GM23338 (cell line): Measurements from ENCODE around the gene MINDY3. TPM values are rescaled to one million over a fixed set of nuclear protein-coding genes. Genes with fewer than 3 reads are reported as not detected.
A peak's percentile ranks its signal among the peaks of the same experiment; 100 is the strongest.

ENCODE experiments used
- ATAC-seq: fragments of 200-7000 bp; cut with Tn5 transposase; 3 replicates; pipeline ENCODE4 v1.9.1; 2020
- DNase-seq: peaks from one replicate; pipeline ENCODE4 v3.0.0-alpha.2; 2015; ENCODE audit warnings: low spot score
- H2AFZ ChIP-seq: fragments of 200-600 bp; sonication (generic); 2 replicates; pipeline ENCODE4 v1.8.0; 2016; ENCODE audit warnings: antibody characterized with exemption, mild to moderate bottlenecking, moderate library complexity
- H3F3A ChIP-seq: fragments of 200-600 bp; sonication (generic); replicated peaks from 2 replicates; pipeline ENCODE4 v1.8.0; 2017; ENCODE audit warnings: antibody characterized with exemption, mixed run types, low read depth
- H3K27ac ChIP-seq: fragments of 200-600 bp; sonication (generic); 2 replicates; pipeline ENCODE4 v1.6.1; 2016; ENCODE audit warnings: low read depth
- H3K27me3 ChIP-seq: fragments of 200-600 bp; sonication (generic); 2 replicates; pipeline ENCODE4 v1.8.0; 2016; ENCODE audit warnings: mild to moderate bottlenecking, mixed run types, moderate library complexity; ENCODE audit not compliant: insufficient read depth
- H3K36me3 ChIP-seq: fragments of 200-600 bp; sonication (generic); 2 replicates; pipeline ENCODE4 v1.8.0; 2016; ENCODE audit warnings: mild to moderate bottlenecking; ENCODE audit not compliant: insufficient read depth
- H3K4me1 ChIP-seq: fragments of 200-600 bp; sonication (generic); 2 replicates; pipeline ENCODE4 v1.8.0; 2016; ENCODE audit warnings: mild to moderate bottlenecking, moderate library complexity; ENCODE audit not compliant: insufficient read depth
- H3K4me2 ChIP-seq: fragments of 200-600 bp; sonication (generic); 2 replicates; pipeline ENCODE4 v1.7.1; 2017; ENCODE audit warnings: mixed run types
- H3K4me3 ChIP-seq: fragments of 200-600 bp; sonication (generic); 2 replicates; pipeline ENCODE4 v1.6.1; 2016; ENCODE audit warnings: mixed run types
- H3K79me2 ChIP-seq: fragments of 200-600 bp; sonication (generic); replicated peaks from 2 replicates; pipeline ENCODE4 v1.8.0; 2017; ENCODE audit warnings: mild to moderate bottlenecking; ENCODE audit not compliant: insufficient read depth
- H3K9me2 ChIP-seq: fragments of 200-600 bp; sonication (generic); 2 replicates; pipeline ENCODE4 v1.8.0; 2017; ENCODE audit not compliant: insufficient read depth
- H4K20me1 ChIP-seq: fragments of 200-600 bp; sonication (generic); replicated peaks from 2 replicates; pipeline ENCODE4 v1.8.0; 2017; ENCODE audit warnings: mild to moderate bottlenecking; ENCODE audit not compliant: insufficient read depth
- H3K27ac Mint-ChIP-seq: 2 replicates; pipeline ENCODE4 v1.8.0; 2020; ENCODE audit warnings: inconsistent platforms, mild to moderate bottlenecking, moderate library complexity, mixed read lengths
- H3K27me3 Mint-ChIP-seq: 3 replicates; pipeline ENCODE4 v1.8.0; 2022; ENCODE audit warnings: low read depth, mild to moderate bottlenecking, moderate library complexity, mixed read lengths, inconsistent platforms; ENCODE audit not compliant: insufficient read depth, poor library complexity
- H3K36me3 Mint-ChIP-seq: 3 replicates; pipeline ENCODE4 v1.8.0; 2021; ENCODE audit warnings: low read depth, mild to moderate bottlenecking, inconsistent platforms, moderate library complexity, mixed read lengths
- H3K4me1 Mint-ChIP-seq: 3 replicates; pipeline ENCODE4 v1.8.0; 2020; ENCODE audit warnings: mild to moderate bottlenecking, inconsistent platforms, mixed read lengths
- H3K4me3 Mint-ChIP-seq: 3 replicates; pipeline ENCODE4 v1.8.0; 2021; ENCODE audit warnings: moderate library complexity, mild to moderate bottlenecking, inconsistent platforms, mixed read lengths
- H3K9me3 Mint-ChIP-seq: 3 replicates; pipeline ENCODE4 v1.8.0; 2020; ENCODE audit warnings: moderate library complexity, mild to moderate bottlenecking, inconsistent platforms, mixed read lengths
- CREB1 ChIP-seq: fragments of 250-450 bp; sonication (Bioruptor Pico); IDR thresholded peaks from 2 replicates; pipeline ENCODE4 v1.5.0; 2020; ENCODE audit warnings: low read depth, mild to moderate bottlenecking, moderate library complexity
- EZH2 ChIP-seq: fragments of 200-600 bp; sonication (generic); IDR thresholded peaks from one replicate; pipeline ENCODE4 v1.8.0; 2017; ENCODE audit warnings: antibody characterized with exemption, mild to moderate bottlenecking, low read depth; ENCODE audit not compliant: unreplicated experiment
- EZH2phosphoT487 ChIP-seq: fragments of 200-600 bp; sonication (generic); IDR thresholded peaks from one replicate; pipeline ENCODE4 v1.8.1; 2018; ENCODE audit warnings: antibody characterized with exemption; ENCODE audit not compliant: unreplicated experiment
- NANOG ChIP-seq: IDR thresholded peaks from 2 replicates; pipeline ENCODE4 v1.6.1; 2016; ENCODE audit warnings: antibody characterized with exemption, borderline replicate concordance
- POLR2AphosphoS5 ChIP-seq: IDR thresholded peaks from 2 replicates; pipeline ENCODE4 v1.6.1; 2016; ENCODE audit warnings: antibody characterized with exemption, low read depth
- STAT1 ChIP-seq: IDR thresholded peaks from one replicate; pipeline ENCODE4 v1.6.1; 2016; ENCODE audit warnings: antibody characterized with exemption; ENCODE audit not compliant: unreplicated experiment
- ZNF114 ChIP-seq: fragments of 250-450 bp; sonication (Bioruptor Pico); IDR thresholded peaks from 2 replicates; pipeline ENCODE4 v1.5.0; 2020; ENCODE audit warnings: mild to moderate bottlenecking, moderate library complexity
- ZNF331 ChIP-seq: fragments of 250-450 bp; sonication (Bioruptor Pico); IDR thresholded peaks from 2 replicates; pipeline ENCODE4 v1.5.0; 2020; ENCODE audit warnings: low read depth, mild to moderate bottlenecking, moderate library complexity
- polyA plus RNA-seq: library from polyadenylated mRNA; unstranded; fragments of >200 nt; fragmentation: Nextera tagmentation; extraction: Ambion mirVana; gene quantifications from 2 replicates; pipeline ENCODE4 v1.2.1, GENCODE V29; 2016
- total RNA-seq: library from RNA; depleted of rRNA; stranded (reverse); fragments of >200 nt; shearing (Covaris generic); gene quantifications from 2 replicates; pipeline ENCODE4 v1.2.3, GENCODE V29; 2014
- TF ChIP-seq, protein P1 (sequence below): fragments of 250-450 bp; sonication (Bioruptor Pico); IDR thresholded peaks from 2 replicates; pipeline ENCODE4 v1.5.0; 2020; ENCODE audit warnings: mild to moderate bottlenecking, moderate library complexity
- TF ChIP-seq, protein P2 (sequence below): IDR thresholded peaks from 2 replicates; pipeline ENCODE4 v1.6.1; 2016; ENCODE audit warnings: antibody characterized with exemption
- TF ChIP-seq, protein P3 (sequence below): IDR thresholded peaks from one replicate; pipeline ENCODE4 v1.6.1; 2018; ENCODE audit warnings: antibody characterized with exemption; ENCODE audit not compliant: unreplicated experiment

Gene MINDY3
- total and polyA plus RNA-seq, 2 experiments from 2014 or later: 10.2 to 13.6 TPM

DNA sequence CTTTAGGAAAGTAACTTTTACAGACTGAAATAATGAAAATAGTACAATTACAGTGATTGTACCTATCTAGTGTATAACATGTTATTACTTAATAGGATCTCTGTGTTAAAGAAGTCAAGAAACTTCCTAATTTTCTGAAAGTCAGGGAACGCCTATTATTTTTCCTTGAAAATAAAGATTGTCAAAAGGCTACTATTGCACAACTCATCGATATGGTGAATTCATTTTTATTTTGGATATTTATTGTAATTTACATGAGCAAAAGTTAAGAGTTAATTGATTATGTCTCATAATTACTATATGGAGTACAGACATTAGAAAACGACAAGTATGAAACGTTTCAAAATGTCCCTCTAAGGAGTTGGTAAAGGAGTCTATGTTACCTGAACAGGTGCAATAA, 12.8 kb downstream of the MINDY3 start (continued):
- TF ChIP-seq, protein P1, sequence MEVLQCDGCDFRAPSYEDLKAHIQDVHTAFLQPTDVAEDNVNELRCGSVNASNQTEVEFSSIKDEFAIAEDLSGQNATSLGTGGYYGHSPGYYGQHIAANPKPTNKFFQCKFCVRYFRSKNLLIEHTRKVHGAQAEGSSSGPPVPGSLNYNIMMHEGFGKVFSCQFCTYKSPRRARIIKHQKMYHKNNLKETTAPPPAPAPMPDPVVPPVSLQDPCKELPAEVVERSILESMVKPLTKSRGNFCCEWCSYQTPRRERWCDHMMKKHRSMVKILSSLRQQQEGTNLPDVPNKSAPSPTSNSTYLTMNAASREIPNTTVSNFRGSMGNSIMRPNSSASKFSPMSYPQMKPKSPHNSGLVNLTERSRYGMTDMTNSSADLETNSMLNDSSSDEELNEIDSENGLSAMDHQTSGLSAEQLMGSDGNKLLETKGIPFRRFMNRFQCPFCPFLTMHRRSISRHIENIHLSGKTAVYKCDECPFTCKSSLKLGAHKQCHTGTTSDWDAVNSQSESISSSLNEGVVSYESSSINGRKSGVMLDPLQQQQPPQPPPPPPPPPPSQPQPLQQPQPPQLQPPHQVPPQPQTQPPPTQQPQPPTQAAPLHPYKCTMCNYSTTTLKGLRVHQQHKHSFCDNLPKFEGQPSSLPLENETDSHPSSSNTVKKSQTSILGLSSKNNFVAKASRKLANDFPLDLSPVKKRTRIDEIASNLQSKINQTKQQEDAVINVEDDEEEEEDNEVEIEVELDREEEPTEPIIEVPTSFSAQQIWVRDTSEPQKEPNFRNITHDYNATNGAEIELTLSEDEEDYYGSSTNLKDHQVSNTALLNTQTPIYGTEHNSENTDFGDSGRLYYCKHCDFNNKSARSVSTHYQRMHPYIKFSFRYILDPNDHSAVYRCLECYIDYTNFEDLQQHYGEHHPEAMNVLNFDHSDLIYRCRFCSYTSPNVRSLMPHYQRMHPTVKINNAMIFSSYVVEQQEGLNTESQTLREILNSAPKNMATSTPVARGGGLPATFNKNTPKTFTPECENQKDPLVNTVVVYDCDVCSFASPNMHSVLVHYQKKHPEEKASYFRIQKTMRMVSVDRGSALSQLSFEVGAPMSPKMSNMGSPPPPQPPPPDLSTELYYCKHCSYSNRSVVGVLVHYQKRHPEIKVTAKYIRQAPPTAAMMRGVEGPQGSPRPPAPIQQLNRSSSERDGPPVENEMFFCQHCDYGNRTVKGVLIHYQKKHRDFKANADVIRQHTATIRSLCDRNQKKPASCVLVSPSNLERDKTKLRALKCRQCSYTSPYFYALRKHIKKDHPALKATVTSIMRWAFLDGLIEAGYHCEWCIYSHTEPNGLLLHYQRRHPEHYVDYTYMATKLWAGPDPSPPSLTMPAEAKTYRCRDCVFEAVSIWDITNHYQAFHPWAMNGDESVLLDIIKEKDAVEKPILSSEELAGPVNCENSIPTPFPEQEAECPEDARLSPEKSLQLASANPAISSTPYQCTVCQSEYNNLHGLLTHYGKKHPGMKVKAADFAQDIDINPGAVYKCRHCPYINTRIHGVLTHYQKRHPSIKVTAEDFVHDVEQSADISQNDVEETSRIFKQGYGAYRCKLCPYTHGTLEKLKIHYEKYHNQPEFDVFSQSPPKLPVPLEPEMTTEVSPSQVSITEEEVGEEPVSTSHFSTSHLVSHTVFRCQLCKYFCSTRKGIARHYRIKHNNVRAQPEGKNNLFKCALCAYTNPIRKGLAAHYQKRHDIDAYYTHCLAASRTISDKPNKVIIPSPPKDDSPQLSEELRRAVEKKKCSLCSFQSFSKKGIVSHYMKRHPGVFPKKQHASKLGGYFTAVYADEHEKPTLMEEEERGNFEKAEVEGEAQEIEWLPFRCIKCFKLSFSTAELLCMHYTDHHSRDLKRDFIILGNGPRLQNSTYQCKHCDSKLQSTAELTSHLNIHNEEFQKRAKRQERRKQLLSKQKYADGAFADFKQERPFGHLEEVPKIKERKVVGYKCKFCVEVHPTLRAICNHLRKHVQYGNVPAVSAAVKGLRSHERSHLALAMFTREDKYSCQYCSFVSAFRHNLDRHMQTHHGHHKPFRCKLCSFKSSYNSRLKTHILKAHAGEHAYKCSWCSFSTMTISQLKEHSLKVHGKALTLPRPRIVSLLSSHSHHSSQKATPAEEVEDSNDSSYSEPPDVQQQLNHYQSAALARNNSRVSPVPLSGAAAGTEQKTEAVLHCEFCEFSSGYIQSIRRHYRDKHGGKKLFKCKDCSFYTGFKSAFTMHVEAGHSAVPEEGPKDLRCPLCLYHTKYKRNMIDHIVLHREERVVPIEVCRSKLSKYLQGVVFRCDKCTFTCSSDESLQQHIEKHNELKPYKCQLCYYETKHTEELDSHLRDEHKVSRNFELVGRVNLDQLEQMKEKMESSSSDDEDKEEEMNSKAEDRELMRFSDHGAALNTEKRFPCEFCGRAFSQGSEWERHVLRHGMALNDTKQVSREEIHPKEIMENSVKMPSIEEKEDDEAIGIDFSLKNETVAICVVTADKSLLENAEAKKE (CRISPR knock-in tag): no peak
- TF ChIP-seq EZH2 (no peak), ZNF331 (CRISPR knock-in tag) (no peak)
- TF ChIP-seq, protein P2, sequence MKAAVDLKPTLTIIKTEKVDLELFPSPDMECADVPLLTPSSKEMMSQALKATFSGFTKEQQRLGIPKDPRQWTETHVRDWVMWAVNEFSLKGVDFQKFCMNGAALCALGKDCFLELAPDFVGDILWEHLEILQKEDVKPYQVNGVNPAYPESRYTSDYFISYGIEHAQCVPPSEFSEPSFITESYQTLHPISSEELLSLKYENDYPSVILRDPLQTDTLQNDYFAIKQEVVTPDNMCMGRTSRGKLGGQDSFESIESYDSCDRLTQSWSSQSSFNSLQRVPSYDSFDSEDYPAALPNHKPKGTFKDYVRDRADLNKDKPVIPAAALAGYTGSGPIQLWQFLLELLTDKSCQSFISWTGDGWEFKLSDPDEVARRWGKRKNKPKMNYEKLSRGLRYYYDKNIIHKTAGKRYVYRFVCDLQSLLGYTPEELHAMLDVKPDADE: no peak

DNA sequence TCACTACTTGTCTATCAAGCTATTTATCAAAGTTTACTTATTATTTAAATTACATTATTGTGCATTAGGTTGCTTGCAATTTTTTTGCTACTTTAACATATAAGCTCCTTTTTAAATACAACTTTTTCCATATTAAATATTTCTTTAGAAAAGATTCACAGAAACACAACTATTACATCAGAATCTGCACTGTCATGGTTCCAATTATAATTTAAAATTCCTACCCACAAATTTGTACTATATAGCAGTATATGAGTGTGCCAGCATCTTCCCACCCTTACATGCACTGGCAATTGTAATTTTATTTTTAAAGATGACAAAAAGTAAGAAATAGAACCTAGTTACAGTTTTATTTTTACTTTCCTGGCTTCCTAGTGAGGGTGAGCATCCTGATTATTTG, 15.8 kb downstream of the MINDY3 start:
- Histone ChIP-seq H3K79me2 (0 out of 2 replicates have a peak, but pooled peaks cover 3% of the 10 kb centered on the region), H3K36me3 (no peaks in the 10 kb centered on the region), H3K27ac (no peak overlapping the region), H3K4me1 (no peaks in the 10 kb centered on the region), H2AFZ (no peak overlapping the region), H3F3A (no peaks in the 10 kb centered on the region), H3K9me2 (no peaks in the 10 kb centered on the region; the same call in 1 of the 2 replicates), H3K4me2 (no peak overlapping the region), H3K27me3 (no peaks in the 10 kb centered on the region), H4K20me1 (no peaks in the 10 kb centered on the region), H3K4me3 (no peak overlapping the region)
- no peak for DNase-seq
- Mint-ChIP-seq H3K36me3 (peaks cover 3% of the 10 kb centered on the region; the same call in 1 of the 3 replicates), H3K27ac (peak overlapping the region; percentile 48; the same call in 1 of the 2 replicates), H3K27me3 (peaks cover 1% of the 10 kb centered on the region), H3K9me3 (peaks cover 1% of the 10 kb centered on the region; the same call in 2 of the 3 replicates), H3K4me1 (no peaks in the 10 kb centered on the region), H3K4me3 (no peak overlapping the region)
- ATAC-seq: no peak
- TF ChIP-seq EZH2phosphoT487 (no peak), STAT1 (no peak), NANOG (no peak), ZNF114 (CRISPR knock-in tag) (no peak), POLR2AphosphoS5 (no peak), EZH2 (no peak), CREB1 (no peak), ZNF331 (CRISPR knock-in tag) (no peak)
- TF ChIP-seq, protein P3, sequence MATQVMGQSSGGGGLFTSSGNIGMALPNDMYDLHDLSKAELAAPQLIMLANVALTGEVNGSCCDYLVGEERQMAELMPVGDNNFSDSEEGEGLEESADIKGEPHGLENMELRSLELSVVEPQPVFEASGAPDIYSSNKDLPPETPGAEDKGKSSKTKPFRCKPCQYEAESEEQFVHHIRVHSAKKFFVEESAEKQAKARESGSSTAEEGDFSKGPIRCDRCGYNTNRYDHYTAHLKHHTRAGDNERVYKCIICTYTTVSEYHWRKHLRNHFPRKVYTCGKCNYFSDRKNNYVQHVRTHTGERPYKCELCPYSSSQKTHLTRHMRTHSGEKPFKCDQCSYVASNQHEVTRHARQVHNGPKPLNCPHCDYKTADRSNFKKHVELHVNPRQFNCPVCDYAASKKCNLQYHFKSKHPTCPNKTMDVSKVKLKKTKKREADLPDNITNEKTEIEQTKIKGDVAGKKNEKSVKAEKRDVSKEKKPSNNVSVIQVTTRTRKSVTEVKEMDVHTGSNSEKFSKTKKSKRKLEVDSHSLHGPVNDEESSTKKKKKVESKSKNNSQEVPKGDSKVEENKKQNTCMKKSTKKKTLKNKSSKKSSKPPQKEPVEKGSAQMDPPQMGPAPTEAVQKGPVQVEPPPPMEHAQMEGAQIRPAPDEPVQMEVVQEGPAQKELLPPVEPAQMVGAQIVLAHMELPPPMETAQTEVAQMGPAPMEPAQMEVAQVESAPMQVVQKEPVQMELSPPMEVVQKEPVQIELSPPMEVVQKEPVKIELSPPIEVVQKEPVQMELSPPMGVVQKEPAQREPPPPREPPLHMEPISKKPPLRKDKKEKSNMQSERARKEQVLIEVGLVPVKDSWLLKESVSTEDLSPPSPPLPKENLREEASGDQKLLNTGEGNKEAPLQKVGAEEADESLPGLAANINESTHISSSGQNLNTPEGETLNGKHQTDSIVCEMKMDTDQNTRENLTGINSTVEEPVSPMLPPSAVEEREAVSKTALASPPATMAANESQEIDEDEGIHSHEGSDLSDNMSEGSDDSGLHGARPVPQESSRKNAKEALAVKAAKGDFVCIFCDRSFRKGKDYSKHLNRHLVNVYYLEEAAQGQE: no peak
